Body of pancreas (tissue), 4 donors: ENCODE results near the gene WFDC5. TPM values are rescaled to one million over a fixed set of nuclear protein-coding genes. Genes with fewer than 3 reads are reported as not detected.

Experiments
- ATAC-seq: fragments of 150-250 bp; one replicate; pipeline ENCODE4 v1.9.1; 2016
- DNase-seq, 4 donors: peaks; one replicate each; pipeline ENCODE4 v3.0.0-alpha.2; 2019
- H3K27ac ChIP-seq, 4 donors: fragments of 200-600 bp; sonication (generic); 1 replicate in 3 of 4; 2 replicates in 1 of 4; pipeline versions ENCODE4 v1.5.1 to v1.6.1; 2016 to 2019; ENCODE audit warnings: mild to moderate bottlenecking in 1 of 4, mixed read lengths in 1 of 4, moderate library complexity in 1 of 4
- H3K27me3 ChIP-seq, 2 donors: fragments of 200-600 bp; sonication (generic); one replicate each; pipeline ENCODE4 v1.6.0; 2016; ENCODE audit warnings: mild to moderate bottlenecking in 1 of 2
- H3K36me3 ChIP-seq, 2 donors: fragments of 200-600 bp; sonication (generic); replicated peaks in 1 of 2; 2 replicates each; pipeline ENCODE4 v1.5.1; 2016; ENCODE audit warnings: low read depth in 2 of 2; ENCODE audit not compliant: insufficient read depth in 1 of 2
- H3K4me1 ChIP-seq: fragments of 200-600 bp; sonication (generic); one replicate; pipeline ENCODE4 v1.6.0; 2016
- H3K4me3 ChIP-seq, 2 donors: fragments of 200-600 bp; sonication (generic); 1 replicate in 1 of 2; 2 replicates in 1 of 2; pipeline ENCODE4 v1.5.1; 2016 to 2019
- H3K9me3 ChIP-seq, 3 donors: fragments of 200-600 bp; sonication (generic); 1 replicate in 2 of 3; 2 replicates in 1 of 3; pipeline ENCODE4 v1.5.1; 2016
- POLR2A ChIP-seq, 3 donors: fragments of 450-650 bp; IDR thresholded peaks; one replicate each; pipeline ENCODE4 v1.6.1; 2016; ENCODE audit warnings: antibody characterized with exemption in 3 of 3, mild to moderate bottlenecking in 2 of 3
- WGBS, 2 donors: methylation state at CpG; one replicate each; pipeline ENCODE4 v1.1.5; 2017; 5-methylcytosine and 5-hydroxymethylcytosine counted together
- intact Hi-C: fragments of 100-400 bp; cut with DNase I; formaldehyde crosslinking; loops from one replicate; pipeline ENCODE4 v1.15.1; 2023
- total RNA-seq, 2 donors: library from RNA; depleted of rRNA; stranded (reverse); fragments of >200 nt; gene quantifications; one replicate each; pipeline ENCODE4 v1.1.0, GENCODE V29; 2016
- TF ChIP-seq, protein P1 (sequence below), 7 experiments: fragments of 450-650 bp in 4 of 7; fragments of 200-600 bp in 3 of 7; sonication (generic) in 3 of 7; IDR thresholded peaks; one replicate each; pipeline ENCODE4 v1.5.1; 2016 to 2019; ENCODE audit warnings: antibody characterized with exemption in 7 of 7

WFDC5 gene
- total RNA-seq, 2 donors from 2014 or later = not detected

DNA sequence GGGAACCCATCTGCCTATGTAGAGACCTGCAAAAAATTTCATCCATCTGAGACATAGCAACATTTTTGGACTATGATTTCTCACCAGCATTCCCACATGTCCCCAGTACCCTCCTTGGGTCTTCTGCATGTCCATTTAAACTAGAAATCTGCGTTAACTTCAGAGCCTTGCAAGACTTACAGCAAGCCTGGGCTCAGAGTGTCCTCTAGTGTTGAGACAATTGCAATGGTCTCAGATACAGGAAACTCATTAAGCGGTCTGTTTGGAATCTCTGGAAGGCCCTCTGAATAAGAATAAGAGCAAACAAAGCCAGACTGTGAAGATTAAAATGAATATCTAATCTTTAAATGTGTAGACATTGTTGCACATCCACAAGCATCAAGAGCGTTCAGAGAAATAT, 39.2 kb upstream of the WFDC5 start:
- Histone ChIP-seq H3K4me3 (no peak overlapping the region), H3K27ac (no peak overlapping the region), H3K27me3 (no peaks in the 10 kb centered on the region), H3K4me1 (no peaks in the 10 kb centered on the region), H3K36me3 (no peaks in the 10 kb centered on the region), H3K9me3 (no peaks in the 10 kb centered on the region)
- no peak for DNase-seq
- ATAC-seq = no peak
- intact Hi-C loops = no loop called here
- WGBS, 2 donors = 46 to 68% methylated on average over 3 of the region's 3 CpGs
- no peak for TF ChIP-seq POLR2A (IDR thresholded peaks at IDR 0.05)
- TF ChIP-seq, protein P1, sequence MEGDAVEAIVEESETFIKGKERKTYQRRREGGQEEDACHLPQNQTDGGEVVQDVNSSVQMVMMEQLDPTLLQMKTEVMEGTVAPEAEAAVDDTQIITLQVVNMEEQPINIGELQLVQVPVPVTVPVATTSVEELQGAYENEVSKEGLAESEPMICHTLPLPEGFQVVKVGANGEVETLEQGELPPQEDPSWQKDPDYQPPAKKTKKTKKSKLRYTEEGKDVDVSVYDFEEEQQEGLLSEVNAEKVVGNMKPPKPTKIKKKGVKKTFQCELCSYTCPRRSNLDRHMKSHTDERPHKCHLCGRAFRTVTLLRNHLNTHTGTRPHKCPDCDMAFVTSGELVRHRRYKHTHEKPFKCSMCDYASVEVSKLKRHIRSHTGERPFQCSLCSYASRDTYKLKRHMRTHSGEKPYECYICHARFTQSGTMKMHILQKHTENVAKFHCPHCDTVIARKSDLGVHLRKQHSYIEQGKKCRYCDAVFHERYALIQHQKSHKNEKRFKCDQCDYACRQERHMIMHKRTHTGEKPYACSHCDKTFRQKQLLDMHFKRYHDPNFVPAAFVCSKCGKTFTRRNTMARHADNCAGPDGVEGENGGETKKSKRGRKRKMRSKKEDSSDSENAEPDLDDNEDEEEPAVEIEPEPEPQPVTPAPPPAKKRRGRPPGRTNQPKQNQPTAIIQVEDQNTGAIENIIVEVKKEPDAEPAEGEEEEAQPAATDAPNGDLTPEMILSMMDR (IDR thresholded peaks at IDR 0.05) = no peak

DNA sequence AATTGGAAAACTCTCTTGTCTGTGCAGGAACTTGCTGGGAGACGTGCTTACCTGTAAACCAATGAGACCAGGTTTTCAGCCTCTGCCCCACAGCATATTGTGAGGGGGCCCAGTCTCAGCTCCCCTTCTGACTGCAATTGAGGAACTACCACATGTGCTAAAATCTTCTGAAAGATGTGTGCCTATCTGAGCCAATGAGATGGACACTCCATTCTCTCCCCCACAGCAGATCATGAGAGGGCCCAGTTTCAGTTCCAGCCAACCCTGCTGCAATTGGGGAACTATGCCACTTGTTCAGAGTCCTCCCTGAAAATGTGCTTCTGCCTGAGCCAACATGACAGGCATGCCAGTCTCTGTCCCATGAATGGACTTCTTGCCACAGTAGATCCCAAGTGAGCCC, 38.8 kb upstream of the WFDC5 start:
- no peaks in the 10 kb centered on the region for H3K4me1 ChIP-seq
- 63 to 80% methylated on average over 1 of the region's 1 CpG for WGBS, 2 donors
- TF ChIP-seq, protein P1 (IDR thresholded peaks at IDR 0.05) = no peak
- TF ChIP-seq POLR2A (IDR thresholded peaks at IDR 0.05) = no peak
- intact Hi-C loops = no loop called here
- no peaks in the 10 kb centered on the region for H3K9me3 ChIP-seq
- no peak overlapping the region for H3K4me3 ChIP-seq
- no peaks in the 10 kb centered on the region for H3K36me3 ChIP-seq
- H3K27me3 ChIP-seq = no peaks in the 10 kb centered on the region
- DNase-seq = peak in 1 of 4 donors; percentile 20
- no peak for ATAC-seq
- H3K27ac ChIP-seq = no peak overlapping the region

- no peak for ATAC-seq
- intact Hi-C loops = no loop called here
- TF ChIP-seq, protein P1 (IDR thresholded peaks at IDR 0.05) = no peak
- TF ChIP-seq POLR2A (IDR thresholded peaks at IDR 0.05) = no peak
- DNase-seq = peak in 1 of 4 donors; percentile 10
- H3K4me1 ChIP-seq = no peaks in the 10 kb centered on the region
- no peaks in the 10 kb centered on the region for H3K9me3 ChIP-seq
- no peak overlapping the region for H3K4me3 ChIP-seq
- no peaks in the 10 kb centered on the region for H3K27me3 ChIP-seq
- no peak overlapping the region for H3K27ac ChIP-seq
- WGBS, 2 donors = 40 to 45% methylated on average over 1 to 3 of the region's 3 CpGs
- H3K36me3 ChIP-seq = no peaks in the 10 kb centered on the region
Observed at GRCh38 chr20:45153147-45153546, 38.2 kb upstream of the WFDC5 start.

- no peak for DNase-seq
- H3K4me1 ChIP-seq = no peaks in the 10 kb centered on the region
- no peak for ATAC-seq
- intact Hi-C loops = no loop called here
- H3K27me3 ChIP-seq = no peaks in the 10 kb centered on the region
- no peak overlapping the region for H3K27ac ChIP-seq
- TF ChIP-seq, protein P1 (IDR thresholded peaks at IDR 0.05) = no peak
- no peak for TF ChIP-seq POLR2A (IDR thresholded peaks at IDR 0.05)
- no peaks in the 10 kb centered on the region for H3K9me3 ChIP-seq
- no peak overlapping the region for H3K4me3 ChIP-seq
- H3K36me3 ChIP-seq = no peaks in the 10 kb centered on the region
- WGBS, 2 donors = 65 to 67% methylated on average over 2 of the region's 2 CpGs
Observed at GRCh38 chr20:45152405-45152804, 37.4 kb upstream of the WFDC5 start.

GRCh38 chr20:45149062-45149461, 34.1 kb upstream of the WFDC5 start:
- no peak for TF ChIP-seq POLR2A (IDR thresholded peaks at IDR 0.05)
- TF ChIP-seq, protein P1 (IDR thresholded peaks at IDR 0.05) = no peak
- Histone ChIP-seq H3K4me1 (no peaks in the 10 kb centered on the region), H3K9me3 (no peaks in the 10 kb centered on the region), H3K36me3 (no peaks in the 10 kb centered on the region), H3K27ac (no peak overlapping the region), H3K27me3 (no peaks in the 10 kb centered on the region), H3K4me3 (no peak overlapping the region)
- WGBS, 2 donors = 76 to 86% methylated on average over 2 to 3 of the region's 3 CpGs
- ATAC-seq = no peak
- DNase-seq = no peak
- intact Hi-C loops = no loop called here
